ENCODE data around the gene USH2A.

The USH2A gene

GRCh38 chr1:216123446-216124191, 299.6 kb downstream of the USH2A start:
- no peaks in the 10 kb centered on the region for H3K9me3 ChIP-seq (ENCODE audit: control insufficient read depth, low read depth, low read length)

GRCh38 chr1:216119600-216119999, 303.6 kb downstream of the USH2A start:
- H3K27ac ChIP-seq (ENCODE audit: low read length): no peak overlapping the region
- peaks cover 7% of the 10 kb centered on the region for H3K4me1 ChIP-seq (ENCODE audit: control insufficient read depth, low read depth, low read length)
- H3K9me3 ChIP-seq (ENCODE audit: control insufficient read depth, low read depth, low read length): no peaks in the 10 kb centered on the region
- H3K27me3 ChIP-seq (ENCODE audit: control insufficient read depth, insufficient read depth, low read length): no peaks in the 10 kb centered on the region
- H3K9ac ChIP-seq (ENCODE audit: low read length): no peak overlapping the region
- no peak overlapping the region for H3K4me3 ChIP-seq (ENCODE audit: low read length)
- no peaks in the 10 kb centered on the region for H3K36me3 ChIP-seq (ENCODE audit: control insufficient read depth, low read depth, low read length)

More at GRCh38 chr1:216123446-216124191, 299.6 kb downstream of the USH2A start:
- H3K27me3 ChIP-seq (ENCODE audit: control insufficient read depth, insufficient read depth, low read length): no peaks in the 10 kb centered on the region
- H3K4me3 ChIP-seq (ENCODE audit: low read length): no peak overlapping the region
- H3K9ac ChIP-seq (ENCODE audit: low read length): no peak overlapping the region
- H3K4me1 ChIP-seq (ENCODE audit: control insufficient read depth, low read depth, low read length): no peaks in the 10 kb centered on the region
- no peaks in the 10 kb centered on the region for H3K36me3 ChIP-seq (ENCODE audit: control insufficient read depth, low read depth, low read length)
- no peak overlapping the region for H3K27ac ChIP-seq (ENCODE audit: low read length)

- no peaks in the 10 kb centered on the region for H3K36me3 ChIP-seq (ENCODE audit: control insufficient read depth, low read depth, low read length)
- H3K4me1 ChIP-seq (ENCODE audit: control insufficient read depth, low read depth, low read length): peaks cover 7% of the 10 kb centered on the region
- H3K9me3 ChIP-seq (ENCODE audit: control insufficient read depth, low read depth, low read length): no peaks in the 10 kb centered on the region
- no peak overlapping the region for H3K9ac ChIP-seq (ENCODE audit: low read length)
- H3K4me3 ChIP-seq (ENCODE audit: low read length): no peak overlapping the region
- no peaks in the 10 kb centered on the region for H3K27me3 ChIP-seq (ENCODE audit: control insufficient read depth, insufficient read depth, low read length)
- no peak overlapping the region for H3K27ac ChIP-seq (ENCODE audit: low read length)
Observed at GRCh38 chr1:216114180-216114579, 309.1 kb downstream of the USH2A start.

- H3K9ac ChIP-seq (ENCODE audit: low read length): no peak overlapping the region
- no peak overlapping the region for H3K27ac ChIP-seq (ENCODE audit: low read length)
- no peaks in the 10 kb centered on the region for H3K36me3 ChIP-seq (ENCODE audit: control insufficient read depth, low read depth, low read length)
- no peaks in the 10 kb centered on the region for H3K27me3 ChIP-seq (ENCODE audit: control insufficient read depth, insufficient read depth, low read length)
- H3K4me1 ChIP-seq (ENCODE audit: control insufficient read depth, low read depth, low read length): peaks cover 7% of the 10 kb centered on the region
- H3K4me3 ChIP-seq (ENCODE audit: low read length): no peak overlapping the region
- no peaks in the 10 kb centered on the region for H3K9me3 ChIP-seq (ENCODE audit: control insufficient read depth, low read depth, low read length)
Observed at GRCh38 chr1:216113181-216113580, 310.1 kb downstream of the USH2A start.

- Histone ChIP-seq H3K4me1 (ENCODE audit: control insufficient read depth, low read depth, low read length) (peaks cover 5% of the 10 kb centered on the region), H3K27ac (ENCODE audit: low read length) (no peak overlapping the region), H3K27me3 (ENCODE audit: control insufficient read depth, insufficient read depth, low read length) (no peaks in the 10 kb centered on the region), H3K36me3 (ENCODE audit: control insufficient read depth, low read depth, low read length) (no peaks in the 10 kb centered on the region), H3K4me3 (ENCODE audit: low read length) (no peak overlapping the region), H3K9me3 (ENCODE audit: control insufficient read depth, low read depth, low read length) (no peaks in the 10 kb centered on the region), H3K9ac (ENCODE audit: low read length) (no peak overlapping the region)
Observed at GRCh38 chr1:216111842-216112241, 311.4 kb downstream of the USH2A start.

GRCh38 chr1:216095400-216095799, 327.8 kb downstream of the USH2A start:
- Histone ChIP-seq H3K9me3 (ENCODE audit: control insufficient read depth, low read depth, low read length) (no peaks in the 10 kb centered on the region), H3K4me3 (ENCODE audit: low read length) (no peak overlapping the region), H3K27me3 (ENCODE audit: control insufficient read depth, insufficient read depth, low read length) (no peaks in the 10 kb centered on the region), H3K9ac (ENCODE audit: low read length) (no peak overlapping the region), H3K36me3 (ENCODE audit: control insufficient read depth, low read depth, low read length) (no peaks in the 10 kb centered on the region), H3K27ac (ENCODE audit: low read length) (no peak overlapping the region), H3K4me1 (ENCODE audit: control insufficient read depth, low read depth, low read length) (peaks cover 13% of the 10 kb centered on the region)

GRCh38 chr1:216090556-216090955, 332.7 kb downstream of the USH2A start:
- Histone ChIP-seq H3K9me3 (ENCODE audit: control insufficient read depth, low read depth, low read length) (no peaks in the 10 kb centered on the region), H3K4me3 (ENCODE audit: low read length) (no peak overlapping the region), H3K36me3 (ENCODE audit: control insufficient read depth, low read depth, low read length) (no peaks in the 10 kb centered on the region), H3K4me1 (ENCODE audit: control insufficient read depth, low read depth, low read length) (peaks cover 10% of the 10 kb centered on the region), H3K9ac (ENCODE audit: low read length) (no peak overlapping the region), H3K27me3 (ENCODE audit: control insufficient read depth, insufficient read depth, low read length) (no peaks in the 10 kb centered on the region), H3K27ac (ENCODE audit: low read length) (no peak overlapping the region)

GRCh38 chr1:216086678-216087077, 336.6 kb downstream of the USH2A start:
- H3K36me3 ChIP-seq (ENCODE audit: control insufficient read depth, low read depth, low read length): no peaks in the 10 kb centered on the region
- no peak overlapping the region for H3K27ac ChIP-seq (ENCODE audit: low read length)

GRCh38 chr1:216081445-216081844, 341.8 kb downstream of the USH2A start:
- Histone ChIP-seq H3K27ac (ENCODE audit: low read length) (no peak overlapping the region), H3K4me3 (ENCODE audit: low read length) (no peak overlapping the region), H3K4me1 (ENCODE audit: control insufficient read depth, low read depth, low read length) (peaks cover 3% of the 10 kb centered on the region), H3K36me3 (ENCODE audit: control insufficient read depth, low read depth, low read length) (no peaks in the 10 kb centered on the region), H3K9me3 (ENCODE audit: control insufficient read depth, low read depth, low read length) (no peaks in the 10 kb centered on the region), H3K27me3 (ENCODE audit: control insufficient read depth, insufficient read depth, low read length) (no peaks in the 10 kb centered on the region), H3K9ac (ENCODE audit: low read length) (no peak overlapping the region)

More at GRCh38 chr1:216086678-216087077, 336.6 kb downstream of the USH2A start:
- Histone ChIP-seq H3K4me3 (ENCODE audit: low read length) (no peak overlapping the region), H3K4me1 (ENCODE audit: control insufficient read depth, low read depth, low read length) (no peaks in the 10 kb centered on the region), H3K9me3 (ENCODE audit: control insufficient read depth, low read depth, low read length) (no peaks in the 10 kb centered on the region), H3K9ac (ENCODE audit: low read length) (no peak overlapping the region), H3K27me3 (ENCODE audit: control insufficient read depth, insufficient read depth, low read length) (no peaks in the 10 kb centered on the region)

- Histone ChIP-seq H3K27ac (ENCODE audit: low read length) (no peak overlapping the region), H3K4me1 (ENCODE audit: control insufficient read depth, low read depth, low read length) (peaks cover 6% of the 10 kb centered on the region), H3K27me3 (ENCODE audit: control insufficient read depth, insufficient read depth, low read length) (no peaks in the 10 kb centered on the region), H3K9ac (ENCODE audit: low read length) (no peak overlapping the region), H3K9me3 (ENCODE audit: control insufficient read depth, low read depth, low read length) (no peaks in the 10 kb centered on the region), H3K4me3 (ENCODE audit: low read length) (no peak overlapping the region), H3K36me3 (ENCODE audit: control insufficient read depth, low read depth, low read length) (no peaks in the 10 kb centered on the region)
Observed at GRCh38 chr1:216076751-216077150, 346.5 kb downstream of the USH2A start.

GRCh38 chr1:216075339-216075738, 347.9 kb downstream of the USH2A start:
- no peaks in the 10 kb centered on the region for H3K27me3 ChIP-seq (ENCODE audit: control insufficient read depth, insufficient read depth, low read length)
- no peaks in the 10 kb centered on the region for H3K9me3 ChIP-seq (ENCODE audit: control insufficient read depth, low read depth, low read length)
- peaks cover 6% of the 10 kb centered on the region for H3K4me1 ChIP-seq (ENCODE audit: control insufficient read depth, low read depth, low read length)
- no peak overlapping the region for H3K9ac ChIP-seq (ENCODE audit: low read length)
- H3K36me3 ChIP-seq (ENCODE audit: control insufficient read depth, low read depth, low read length): no peaks in the 10 kb centered on the region
- H3K27ac ChIP-seq (ENCODE audit: low read length): no peak overlapping the region
- H3K4me3 ChIP-seq (ENCODE audit: low read length): no peak overlapping the region
